Smooth muscle cell (in vitro differentiated cells): ENCODE data around the gene FAM9C. TPM values are rescaled to one million over a fixed set of nuclear protein-coding genes. Genes with fewer than 3 reads are reported as not detected.

Experiments
- DNase-seq: peaks from one replicate; lab custom pipeline; 2025; ENCODE audit not compliant: unreplicated experiment; lab: John Stamatoyannopoulos, UW
- H2AFZ ChIP-seq: fragments of 200-600 bp; sonication (generic); 2 replicates; pipeline ENCODE4 v1.6.0; 2016; ENCODE audit warnings: antibody characterized with exemption, low read depth, mild to moderate bottlenecking
- H3F3A ChIP-seq: fragments of 200-600 bp; sonication (generic); 2 replicates; pipeline ENCODE4 v1.6.0; 2017; ENCODE audit warnings: antibody characterized with exemption, low read depth
- H3K27ac ChIP-seq: fragments of 200-600 bp; sonication (generic); 2 replicates; pipeline ENCODE4 v1.5.1; 2016; ENCODE audit warnings: low read depth, mild to moderate bottlenecking
- H3K27me3 ChIP-seq: fragments of 200-600 bp; sonication (generic); 2 replicates; pipeline ENCODE4 v1.6.1; 2016; ENCODE audit warnings: low read depth, mild to moderate bottlenecking
- H3K36me3 ChIP-seq: fragments of 200-600 bp; sonication (generic); 2 replicates; pipeline ENCODE4 v1.5.1; 2016; ENCODE audit warnings: low read depth
- H3K4me1 ChIP-seq: fragments of 200-600 bp; sonication (generic); 2 replicates; pipeline ENCODE4 v1.5.1; 2016; ENCODE audit warnings: low read depth
- H3K4me2 ChIP-seq: fragments of 200-600 bp; sonication (generic); 2 replicates; pipeline ENCODE4 v1.6.0; 2016; ENCODE audit warnings: mild to moderate bottlenecking
- H3K4me3 ChIP-seq: fragments of 200-600 bp; sonication (generic); 2 replicates; pipeline ENCODE4 v1.5.1; 2016; ENCODE audit warnings: mild to moderate bottlenecking
- H3K79me2 ChIP-seq: fragments of 200-600 bp; sonication (generic); 2 replicates; pipeline ENCODE4 v1.6.0; 2016; ENCODE audit warnings: low read depth, mild to moderate bottlenecking
- H3K9ac ChIP-seq: fragments of 200-600 bp; sonication (generic); 2 replicates; pipeline ENCODE4 v1.6.0; 2016; ENCODE audit warnings: low read depth
- H3K9me3 ChIP-seq: fragments of 200-600 bp; sonication (generic); replicated peaks from 2 replicates; pipeline ENCODE4 v1.5.1; 2016; ENCODE audit warnings: low read depth
- H4K20me1 ChIP-seq: fragments of 200-600 bp; sonication (generic); 2 replicates; pipeline ENCODE4 v1.6.0; 2016; ENCODE audit warnings: low read depth
- CTCF ChIP-seq: fragments of 200-600 bp; sonication (generic); IDR thresholded peaks from 2 replicates; pipeline ENCODE4 v1.5.1; 2017; ENCODE audit warnings: borderline replicate concordance, mild to moderate bottlenecking, antibody characterized with exemption; ENCODE audit not compliant: insufficient read depth, poor library complexity, severe bottlenecking
- WGBS: methylation state at CpG from one replicate; pipeline ENCODE4 v1.1.7; 2016; ENCODE audit warnings: low lambda C conversion rate; 5-methylcytosine and 5-hydroxymethylcytosine counted together
- polyA plus RNA-seq: library from polyadenylated mRNA; unstranded; fragments of >200 nt; fragmentation: Nextera tagmentation; extraction: Ambion mirVana; gene quantifications from 2 replicates; pipeline ENCODE4 v1.2.1, GENCODE V29; 2016
- total RNA-seq: library from RNA; depleted of rRNA; stranded (reverse); fragments of >200 nt; gene quantifications from 2 replicates; pipeline ENCODE4 v1.2.3, GENCODE V29; 2014

The FAM9C gene
- total and polyA plus RNA-seq, 2 experiments from 2014 or later, result not detected

- WGBS, result 81% methylated on average over 8 of the region's 8 CpGs
Measured at GRCh38 chrX:12987900-12988594, 56.4 kb downstream of the FAM9C start.

GRCh38 chrX:12987340-12987739 lies 57.1 kb downstream of the FAM9C start:
- no peak overlapping the region for H3K27ac ChIP-seq
- no peaks in the 10 kb centered on the region for H3K27me3 ChIP-seq
- DNase-seq, result no peak
- TF ChIP-seq CTCF, result no peak
- H3K79me2 ChIP-seq, result no peaks in the 10 kb centered on the region
- H3K9me3 ChIP-seq, result no peaks in the 10 kb centered on the region
- H3K4me1 ChIP-seq, result peaks cover 14% of the 10 kb centered on the region
- H2AFZ ChIP-seq, result no peak overlapping the region
- 97% methylated on average over 6 of the region's 6 CpGs for WGBS
- H3F3A ChIP-seq, result no peaks in the 10 kb centered on the region
- no peak overlapping the region for H3K4me2 ChIP-seq
- H3K4me3 ChIP-seq, result no peak overlapping the region
- H3K9ac ChIP-seq, result no peak overlapping the region
- H3K36me3 ChIP-seq, result no peaks in the 10 kb centered on the region
- H4K20me1 ChIP-seq, result no peaks in the 10 kb centered on the region

More at GRCh38 chrX:12987900-12988594, 56.4 kb downstream of the FAM9C start:
- Histone ChIP-seq H3K9ac (no peak overlapping the region), H3K4me3 (no peak overlapping the region), H2AFZ (no peak overlapping the region), H3K36me3 (no peaks in the 10 kb centered on the region), H4K20me1 (no peaks in the 10 kb centered on the region), H3K27me3 (no peaks in the 10 kb centered on the region), H3K79me2 (no peaks in the 10 kb centered on the region), H3K4me2 (no peak overlapping the region), H3K27ac (no peak overlapping the region), H3F3A (no peaks in the 10 kb centered on the region), H3K9me3 (no peaks in the 10 kb centered on the region), H3K4me1 (peaks cover 14% of the 10 kb centered on the region)
- TF ChIP-seq CTCF, result no peak
- DNase-seq, result no peak

- Histone ChIP-seq H3K9ac (no peak overlapping the region), H3K36me3 (no peaks in the 10 kb centered on the region), H3K27me3 (no peaks in the 10 kb centered on the region), H3K4me2 (no peak overlapping the region), H3F3A (no peaks in the 10 kb centered on the region), H3K4me3 (no peak overlapping the region), H2AFZ (no peak overlapping the region), H3K79me2 (no peaks in the 10 kb centered on the region), H3K9me3 (no peaks in the 10 kb centered on the region), H4K20me1 (no peaks in the 10 kb centered on the region), H3K27ac (no peak overlapping the region), H3K4me1 (peaks cover 14% of the 10 kb centered on the region)
- no peak for DNase-seq
- no peak for TF ChIP-seq CTCF
- 98% methylated on average over 2 of the region's 2 CpGs for WGBS
Measured at GRCh38 chrX:12986886-12987285, 57.5 kb downstream of the FAM9C start.
